Endothelial cell of umbilical vein (primary cell): ENCODE results near the gene UBL3. TPM values are rescaled to one million over a fixed set of nuclear protein-coding genes. Genes with fewer than 3 reads are reported as not detected.

ENCODE experiments used
- BruUV-seq: library from RNA; stranded (reverse); fragments of 400-500 nt; replicated peaks from 2 replicates; lab custom pipeline; 2021; lab: Mats Ljungman, UMichigan
- CTCF ChIA-PET: fragments of 300-600, 350-600 bp; sonication (Branson Sonifier 250); formaldehyde crosslinking; loops from one replicate; lab custom pipeline; 2021; ENCODE audit warnings: antibody characterized with exemption, inconsistent platforms; lab: Charles Lee
- POLR2A ChIA-PET: fragments of 300-600, 350-600 bp; sonication (Branson Sonifier 250); formaldehyde crosslinking; loops from one replicate; lab custom pipeline; 2021; ENCODE audit warnings: antibody characterized with exemption, inconsistent platforms; lab: Charles Lee
- DNase-seq: peaks from one replicate; pipeline ENCODE4 v3.0.0-alpha.2; 2011; ENCODE audit warnings: low read depth, low spot score
- FAIRE-seq: peaks from 2 replicates; lab custom pipeline; 2011; peaks lifted over from hg19 to GRCh38; lab: Jason Lieb, UNC
- H2AFZ ChIP-seq: 2 replicates; pipeline ENCODE4 v1.6.0; 2012; ENCODE audit warnings: low read depth, low read length, control low read depth, inconsistent platforms
- H3K27ac ChIP-seq: 2 replicates; pipeline ENCODE4 v1.5.1; 2011; ENCODE audit warnings: low read depth, mild to moderate bottlenecking, control low read depth, low read length, moderate library complexity; ENCODE audit not compliant: insufficient read depth
- H3K27me3 ChIP-seq, 2 experiments: 2 replicates each; pipeline versions ENCODE4 v1.6.0 to v1.6.1; 2011; ENCODE audit warnings: low read length in 2 of 2, mixed read lengths in 1 of 2; ENCODE audit not compliant: control insufficient read depth in 2 of 2, insufficient read depth in 2 of 2
- H3K36me3 ChIP-seq, 2 experiments: 2 replicates in 1 of 2; 3 replicates in 1 of 2; pipeline ENCODE4 v1.5.1; 2011; ENCODE audit warnings: low read length in 2 of 2, mild to moderate bottlenecking in 1 of 2, moderate library complexity in 1 of 2; ENCODE audit not compliant: control insufficient read depth in 2 of 2, insufficient read depth in 2 of 2; ENCODE audit errors: extremely low read depth in 1 of 2
- H3K4me1 ChIP-seq: 3 replicates; pipeline ENCODE4 v1.5.1; 2011; ENCODE audit warnings: mild to moderate bottlenecking, low read length; ENCODE audit not compliant: control insufficient read depth, insufficient read depth; ENCODE audit errors: extremely low read depth
- H3K4me2 ChIP-seq: 2 replicates; pipeline ENCODE4 v1.6.1; 2011; ENCODE audit warnings: low read length, control low read depth, mixed read lengths; ENCODE audit not compliant: insufficient read depth
- H3K4me3 ChIP-seq, 3 experiments: fragments of 200-600 bp in 1 of 3; sonication (generic), shearing (Covaris generic) in 1 of 3; replicated peaks in 1 of 3; 2 replicates each; pipeline ENCODE4 v1.5.1; 2011 to 2016; ENCODE audit warnings: control low read depth in 3 of 3, low read length in 3 of 3, mild to moderate bottlenecking in 2 of 3, inconsistent platforms in 1 of 3, low read depth in 1 of 3, moderate library complexity in 1 of 3; ENCODE audit not compliant: insufficient read depth in 1 of 3
- H3K79me2 ChIP-seq: 2 replicates; pipeline ENCODE4 v1.6.0; 2012; ENCODE audit warnings: low read length, inconsistent platforms; ENCODE audit not compliant: control insufficient read depth, insufficient read depth
- H3K9ac ChIP-seq: replicated peaks from 2 replicates; pipeline ENCODE3; 2011; ENCODE audit warnings: low read length, control low read depth; ENCODE audit not compliant: insufficient read depth; ENCODE audit errors: extremely low read depth
- H3K9me1 ChIP-seq: replicated peaks from 3 replicates; pipeline ENCODE4 v1.6.0; 2011; ENCODE audit warnings: mild to moderate bottlenecking, low read length; ENCODE audit not compliant: control insufficient read depth, insufficient read depth; ENCODE audit errors: extremely low read depth
- H3K9me3 ChIP-seq: replicated peaks from 2 replicates; pipeline ENCODE4 v1.5.1; 2012; ENCODE audit warnings: low read length, inconsistent platforms; ENCODE audit not compliant: control insufficient read depth, insufficient read depth
- H4K20me1 ChIP-seq: replicated peaks from 2 replicates; pipeline ENCODE3; 2011; ENCODE audit warnings: mild to moderate bottlenecking, low read length; ENCODE audit not compliant: control insufficient read depth, insufficient read depth; ENCODE audit errors: extremely low read depth
- CTCF ChIP-seq, 2 donors: IDR thresholded peaks; 1 replicate in 1 of 2; 2 replicates in 1 of 2; pipeline ENCODE4 v1.5.1; 2011; ENCODE audit warnings: low read length in 2 of 2, mild to moderate bottlenecking in 2 of 2, moderate library complexity in 2 of 2, control low read depth in 1 of 2, inconsistent platforms in 1 of 2, low read depth in 1 of 2; ENCODE audit not compliant: insufficient read depth in 1 of 2; ENCODE audit errors: extremely low read depth in 1 of 2
- EZH2 ChIP-seq: IDR thresholded peaks from 2 replicates; pipeline ENCODE4 v1.6.1; 2012; ENCODE audit warnings: borderline replicate concordance, low read depth, mild to moderate bottlenecking, moderate library complexity, low read length, inconsistent platforms; ENCODE audit not compliant: severe bottlenecking
- FOS ChIP-seq: IDR thresholded peaks from 2 replicates; pipeline ENCODE4 v1.6.1; 2011; ENCODE audit warnings: mild to moderate bottlenecking, low read length, moderate library complexity, borderline replicate concordance; ENCODE audit not compliant: insufficient read depth
- MAX ChIP-seq: IDR thresholded peaks from 2 replicates; pipeline ENCODE4 v1.6.1; 2011; ENCODE audit not compliant: insufficient read depth, insufficient read length
- MYC ChIP-seq: IDR thresholded peaks from one replicate; pipeline ENCODE4 v1.6.1; 2011; ENCODE audit warnings: mild to moderate bottlenecking, low read depth, low read length
- POLR2A ChIP-seq: IDR thresholded peaks from 2 replicates; pipeline ENCODE4 v1.6.1; 2012; ENCODE audit warnings: low read depth, mild to moderate bottlenecking, control low read depth, low read length
- POLR2AphosphoS5 ChIP-seq: IDR thresholded peaks from 2 replicates; pipeline ENCODE4 v1.6.1; 2012; ENCODE audit warnings: low read depth, mild to moderate bottlenecking, control low read depth, low read length, moderate library complexity; ENCODE audit not compliant: insufficient read depth
- dilution Hi-C: fragments of 300-500 bp; cut with MboI; formaldehyde crosslinking; loops from one replicate; pipeline ENCODE4 v1.15.0; 2019; ENCODE audit warnings: low sequenced_read_pairs; ENCODE audit not compliant: extremely low pct_ligation_motif_present
- intact Hi-C: fragments of 100-400 bp; cut with micrococcal nuclease; formaldehyde crosslinking; loops from one replicate; pipeline ENCODE4 v1.10.0; 2022
- polyA plus RNA-seq, 4 experiments: library from polyadenylated mRNA; depleted of rRNA in 3 of 4; stranded (reverse) in 3 of 4; unstranded in 1 of 4; fragments of >200 nt; gene quantifications; 2 replicates each; pipeline versions ENCODE4 v1.2.1 to v1.2.3, GENCODE V29; 2011 to 2012; ENCODE audit warnings: missing spikeins in 1 of 4
- total RNA-seq: library from RNA; stranded (reverse); gene quantifications from 2 replicates; pipeline ENCODE4 v1.2.3, GENCODE V29; 2021

Gene UBL3
- total and polyA plus RNA-seq, 2 donors (not counting 3 experiments of a cell fraction or from before 2014, with no cell fraction given) = 4.8 to 11.8 TPM

GRCh38 chr13:29774830-29775229, 75.6 kb downstream of the UBL3 start:
- H3K4me2 ChIP-seq = no peak overlapping the region
- dilution Hi-C loops = no loop called here
- no peak overlapping the region for H3K4me3 ChIP-seq
- H3K9me3 ChIP-seq = no peaks in the 10 kb centered on the region
- no peaks in the 10 kb centered on the region for H3K9me1 ChIP-seq
- CTCF ChIA-PET = interaction anchor here (1.1 to 9.2 kb wide), 5 partner anchors 9 to 338 kb away, joined by 3 to 504 read pairs (median 4); no protein-coding TSS in a partner anchor
- H3K27me3 ChIP-seq = no peaks in the 10 kb centered on the region
- no peak overlapping the region for H2AFZ ChIP-seq
- no peaks in the 10 kb centered on the region for H3K36me3 ChIP-seq
- BruUV-seq = no TSS peak
- POLR2A ChIA-PET = no interaction called here
- H3K9ac ChIP-seq = no peak overlapping the region
- H4K20me1 ChIP-seq = no peaks in the 10 kb centered on the region
- intact Hi-C loops = no loop called here
- TF ChIP-seq MAX = no peak
- H3K27ac ChIP-seq = no peak overlapping the region
- no peaks in the 10 kb centered on the region for H3K4me1 ChIP-seq
- no peak for FAIRE-seq
- H3K79me2 ChIP-seq = no peaks in the 10 kb centered on the region
- DNase-seq = no peak

- no peak overlapping the region for H3K4me2 ChIP-seq
- dilution Hi-C loops = no loop called here
- no peak overlapping the region for H3K27ac ChIP-seq
- POLR2A ChIA-PET = interaction anchor here (1.0 kb wide), 2 partner anchors 9 to 342 kb away, joined by 3 read pairs; no protein-coding TSS in a partner anchor
- CTCF ChIA-PET = interaction anchor here (0.5 to 9.2 kb wide), 40 partner anchors 8 to 1274 kb away, joined by 3 to 504 read pairs (median 4); partner anchors contain the start of gene UBL3
- no peak overlapping the region for H3K9ac ChIP-seq
- H3K4me1 ChIP-seq = no peaks in the 10 kb centered on the region
- FAIRE-seq = no peak
- no peak overlapping the region for H3K4me3 ChIP-seq
- TF ChIP-seq CTCF (IDR thresholded peaks at IDR 0.05; ENCODE audit: extremely low read depth in 1 of 2, insufficient read depth in 1 of 2, low read depth in 1 of 2, low read length in 2 of 2) = peak in 1 of 2 donors; percentile 13
- TF ChIP-seq MAX = no peak
- no peak for TF ChIP-seq POLR2A
- no peak for TF ChIP-seq EZH2
- no peak for TF ChIP-seq FOS
- no peak for TF ChIP-seq POLR2AphosphoS5
- TF ChIP-seq MYC = no peak
- H3K9me3 ChIP-seq = no peaks in the 10 kb centered on the region
- H3K79me2 ChIP-seq = no peaks in the 10 kb centered on the region
- BruUV-seq = no TSS peak
- no peaks in the 10 kb centered on the region for H4K20me1 ChIP-seq
- intact Hi-C loops = loop anchor here (1.0 kb wide), 2 partner anchors 153 to 342 kb away; no protein-coding TSS in a partner anchor
- H3K27me3 ChIP-seq = no peaks in the 10 kb centered on the region
- DNase-seq = peak; percentile 60
- peaks cover 0 to 4% of the 10 kb centered on the region in 2 experiments for H3K36me3 ChIP-seq
- H3K9me1 ChIP-seq = no peaks in the 10 kb centered on the region
- no peak overlapping the region for H2AFZ ChIP-seq
These were observed 79.2 kb downstream of the UBL3 start for GRCh38 chr13:29771247-29771646.
